ENCODE results near the gene MROH2A.

Gene MROH2A

GRCh38 chr2:233799087-233799665, 21.0 kb downstream of the MROH2A start:
- Histone ChIP-seq H3K9me3 (ENCODE audit: control insufficient read depth, low read length) (no peaks in the 10 kb centered on the region), H3K27ac (ENCODE audit: insufficient read depth, low read length, poor library complexity, severe bottlenecking) (no peak overlapping the region), H3K4me1 (ENCODE audit: control insufficient read depth, insufficient read depth, low read length, poor library complexity, severe bottlenecking) (no peaks in the 10 kb centered on the region), H3K36me3 (ENCODE audit: control insufficient read depth, insufficient read depth, low read length) (no peaks in the 10 kb centered on the region), H3K27me3 (replicated peaks; ENCODE audit: control insufficient read depth, insufficient read depth, low read length, poor library complexity, severe bottlenecking) (no peaks in the 10 kb centered on the region), H3K4me3 (ENCODE audit: insufficient read depth, low read depth, low read length, poor library complexity, severe bottlenecking) (no peak overlapping the region)
- no peak for DNase-seq

DNA sequence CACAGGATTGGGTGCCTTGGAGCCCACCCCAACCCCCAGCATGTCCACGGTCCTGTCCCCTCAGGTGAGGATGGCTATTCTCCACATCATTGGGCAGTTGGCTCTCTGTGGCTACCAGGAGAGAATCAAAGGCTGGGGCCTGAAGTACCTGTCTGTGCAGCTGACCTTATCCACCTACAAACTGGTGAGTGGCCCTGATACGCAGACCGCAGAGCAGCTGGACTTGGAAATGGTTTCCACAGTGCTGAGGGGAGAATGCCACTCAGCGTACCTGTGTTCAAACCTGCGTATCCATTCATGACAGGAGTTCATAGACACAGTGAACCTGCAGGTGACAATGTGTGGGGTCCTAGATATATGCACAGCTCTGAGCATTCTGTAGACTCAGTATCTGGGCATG, 21.6 kb downstream of the MROH2A start:
- Histone ChIP-seq H3K4me3 (ENCODE audit: insufficient read depth, low read depth, low read length, poor library complexity, severe bottlenecking) (no peak overlapping the region), H3K4me1 (ENCODE audit: control insufficient read depth, insufficient read depth, low read length, poor library complexity, severe bottlenecking) (no peaks in the 10 kb centered on the region), H3K36me3 (ENCODE audit: control insufficient read depth, insufficient read depth, low read length) (no peaks in the 10 kb centered on the region), H3K9me3 (ENCODE audit: control insufficient read depth, low read length) (no peaks in the 10 kb centered on the region), H3K27me3 (replicated peaks; ENCODE audit: control insufficient read depth, insufficient read depth, low read length, poor library complexity, severe bottlenecking) (no peaks in the 10 kb centered on the region), H3K27ac (ENCODE audit: insufficient read depth, low read length, poor library complexity, severe bottlenecking) (no peak overlapping the region)
- no peak for DNase-seq

GRCh38 chr2:233800208-233800607, 22.1 kb downstream of the MROH2A start:
- Histone ChIP-seq H3K9me3 (ENCODE audit: control insufficient read depth, low read length) (no peaks in the 10 kb centered on the region), H3K27ac (ENCODE audit: insufficient read depth, low read length, poor library complexity, severe bottlenecking) (no peak overlapping the region), H3K27me3 (replicated peaks; ENCODE audit: control insufficient read depth, insufficient read depth, low read length, poor library complexity, severe bottlenecking) (no peaks in the 10 kb centered on the region), H3K36me3 (ENCODE audit: control insufficient read depth, insufficient read depth, low read length) (no peaks in the 10 kb centered on the region), H3K4me1 (ENCODE audit: control insufficient read depth, insufficient read depth, low read length, poor library complexity, severe bottlenecking) (no peaks in the 10 kb centered on the region), H3K4me3 (ENCODE audit: insufficient read depth, low read depth, low read length, poor library complexity, severe bottlenecking) (no peak overlapping the region)
- DNase-seq, result no peak

- Histone ChIP-seq H3K27ac (ENCODE audit: insufficient read depth, low read length, poor library complexity, severe bottlenecking) (no peak overlapping the region), H3K36me3 (ENCODE audit: control insufficient read depth, insufficient read depth, low read length) (no peaks in the 10 kb centered on the region), H3K27me3 (replicated peaks; ENCODE audit: control insufficient read depth, insufficient read depth, low read length, poor library complexity, severe bottlenecking) (no peaks in the 10 kb centered on the region), H3K9me3 (ENCODE audit: control insufficient read depth, low read length) (no peaks in the 10 kb centered on the region), H3K4me3 (ENCODE audit: insufficient read depth, low read depth, low read length, poor library complexity, severe bottlenecking) (no peak overlapping the region), H3K4me1 (ENCODE audit: control insufficient read depth, insufficient read depth, low read length, poor library complexity, severe bottlenecking) (no peaks in the 10 kb centered on the region)
- no peak for DNase-seq
These were observed 23.4 kb downstream of the MROH2A start for GRCh38 chr2:233801357-233802131.

DNA sequence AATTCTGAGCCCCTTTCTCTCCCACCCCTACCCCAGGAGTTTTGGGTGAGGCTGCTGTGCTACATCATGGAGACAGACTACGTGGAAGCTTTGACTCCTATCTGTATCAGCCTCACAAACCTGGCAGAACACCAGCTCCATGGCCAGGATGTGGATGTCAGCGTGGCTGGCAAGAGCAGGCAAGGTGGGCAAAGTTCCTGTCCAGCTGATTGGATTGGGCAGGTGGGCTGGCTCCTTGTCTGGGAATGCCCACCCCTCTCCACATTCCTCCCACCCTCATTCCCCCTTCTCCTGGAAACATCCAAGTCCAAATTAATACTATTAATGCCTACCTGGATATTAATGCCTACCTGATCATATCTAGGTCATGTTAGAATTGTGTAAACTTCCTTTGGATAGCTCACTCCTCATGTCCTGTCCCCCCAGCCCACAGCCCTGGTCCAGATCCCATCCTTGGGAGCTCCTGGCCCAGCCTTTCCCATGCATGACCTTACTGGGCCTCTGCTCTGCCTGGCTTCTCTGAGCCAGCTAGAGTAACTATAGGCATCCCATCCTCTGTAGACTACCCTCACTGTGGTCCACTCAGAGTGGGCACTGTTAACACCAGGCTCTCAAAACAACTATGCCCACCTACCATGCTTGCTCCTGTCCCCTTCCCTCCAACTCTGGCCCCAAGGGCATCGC, 24.1 kb downstream of the MROH2A start:
- DNase-seq, result no peak
- no peaks in the 10 kb centered on the region for H3K9me3 ChIP-seq (ENCODE audit: control insufficient read depth, low read length)
- H3K27me3 ChIP-seq (replicated peaks; ENCODE audit: control insufficient read depth, insufficient read depth, low read length, poor library complexity, severe bottlenecking), result no peaks in the 10 kb centered on the region
- H3K27ac ChIP-seq (ENCODE audit: insufficient read depth, low read length, poor library complexity, severe bottlenecking), result no peak overlapping the region
- no peaks in the 10 kb centered on the region for H3K36me3 ChIP-seq (ENCODE audit: control insufficient read depth, insufficient read depth, low read length)
- H3K4me3 ChIP-seq (ENCODE audit: insufficient read depth, low read depth, low read length, poor library complexity, severe bottlenecking), result no peak overlapping the region
- no peaks in the 10 kb centered on the region for H3K4me1 ChIP-seq (ENCODE audit: control insufficient read depth, insufficient read depth, low read length, poor library complexity, severe bottlenecking)

DNA sequence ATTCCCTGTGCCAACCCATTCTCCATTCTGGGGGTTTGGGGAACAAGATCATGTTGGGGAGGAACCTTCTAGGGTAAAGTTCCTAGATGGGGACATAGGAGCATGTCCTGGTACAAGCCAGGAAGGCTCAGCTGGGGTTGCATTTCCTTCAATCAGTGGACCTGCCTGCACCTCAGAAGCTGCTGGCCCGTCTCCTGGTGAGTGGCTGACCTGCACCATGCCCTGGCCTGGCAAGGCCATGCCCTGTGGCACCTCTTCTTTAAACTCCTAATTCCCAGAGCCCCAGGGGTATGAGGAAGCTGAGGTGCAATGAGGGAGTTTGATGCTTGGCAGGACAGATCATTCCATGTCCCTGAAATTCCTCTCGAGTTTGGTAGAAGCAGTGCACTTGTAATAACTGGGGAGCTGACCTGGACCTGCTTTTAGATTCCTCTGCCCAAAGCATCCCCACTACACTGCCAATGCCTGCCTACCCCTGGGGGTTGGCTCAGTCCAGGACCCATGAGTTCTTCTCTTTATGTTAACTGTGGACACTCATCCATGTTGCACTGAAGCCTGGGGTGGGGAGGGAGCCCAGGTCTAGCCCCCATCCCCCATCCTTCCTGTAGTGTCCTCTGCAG, 25.3 kb downstream of the MROH2A start:
- H3K9me3 ChIP-seq (ENCODE audit: control insufficient read depth, low read length), result no peaks in the 10 kb centered on the region
- no peak for DNase-seq
- H3K36me3 ChIP-seq (ENCODE audit: control insufficient read depth, insufficient read depth, low read length), result no peaks in the 10 kb centered on the region
- H3K4me3 ChIP-seq (ENCODE audit: insufficient read depth, low read depth, low read length, poor library complexity, severe bottlenecking), result no peak overlapping the region
- H3K27ac ChIP-seq (ENCODE audit: insufficient read depth, low read length, poor library complexity, severe bottlenecking), result no peak overlapping the region
- no peaks in the 10 kb centered on the region for H3K4me1 ChIP-seq (ENCODE audit: control insufficient read depth, insufficient read depth, low read length, poor library complexity, severe bottlenecking)
- no peaks in the 10 kb centered on the region for H3K27me3 ChIP-seq (replicated peaks; ENCODE audit: control insufficient read depth, insufficient read depth, low read length, poor library complexity, severe bottlenecking)

DNA sequence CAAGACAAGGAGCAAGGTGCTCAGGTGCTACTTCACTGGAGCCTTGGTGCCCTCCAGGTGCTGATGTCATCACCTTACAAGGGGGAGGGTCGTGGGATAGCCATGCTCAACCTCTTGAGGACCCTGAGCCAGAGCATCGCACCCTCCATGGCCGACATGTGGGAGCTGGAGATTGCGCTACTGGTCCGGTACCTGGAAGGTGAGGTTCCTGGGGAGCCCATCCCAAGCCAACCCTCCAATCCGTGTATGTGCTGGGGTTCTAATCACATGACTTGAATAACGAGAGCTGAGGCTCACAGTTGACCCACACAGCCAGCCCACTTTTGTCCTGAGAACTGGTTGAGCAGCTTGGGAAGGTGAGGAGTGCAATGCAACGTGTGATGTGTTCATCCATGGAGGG, 25.9 kb downstream of the MROH2A start:
- Histone ChIP-seq H3K36me3 (ENCODE audit: control insufficient read depth, insufficient read depth, low read length) (no peaks in the 10 kb centered on the region), H3K27me3 (replicated peaks; ENCODE audit: control insufficient read depth, insufficient read depth, low read length, poor library complexity, severe bottlenecking) (no peaks in the 10 kb centered on the region), H3K27ac (ENCODE audit: insufficient read depth, low read length, poor library complexity, severe bottlenecking) (no peak overlapping the region), H3K4me1 (ENCODE audit: control insufficient read depth, insufficient read depth, low read length, poor library complexity, severe bottlenecking) (no peaks in the 10 kb centered on the region), H3K9me3 (ENCODE audit: control insufficient read depth, low read length) (no peaks in the 10 kb centered on the region), H3K4me3 (ENCODE audit: insufficient read depth, low read depth, low read length, poor library complexity, severe bottlenecking) (no peak overlapping the region)
- no peak for DNase-seq

DNA sequence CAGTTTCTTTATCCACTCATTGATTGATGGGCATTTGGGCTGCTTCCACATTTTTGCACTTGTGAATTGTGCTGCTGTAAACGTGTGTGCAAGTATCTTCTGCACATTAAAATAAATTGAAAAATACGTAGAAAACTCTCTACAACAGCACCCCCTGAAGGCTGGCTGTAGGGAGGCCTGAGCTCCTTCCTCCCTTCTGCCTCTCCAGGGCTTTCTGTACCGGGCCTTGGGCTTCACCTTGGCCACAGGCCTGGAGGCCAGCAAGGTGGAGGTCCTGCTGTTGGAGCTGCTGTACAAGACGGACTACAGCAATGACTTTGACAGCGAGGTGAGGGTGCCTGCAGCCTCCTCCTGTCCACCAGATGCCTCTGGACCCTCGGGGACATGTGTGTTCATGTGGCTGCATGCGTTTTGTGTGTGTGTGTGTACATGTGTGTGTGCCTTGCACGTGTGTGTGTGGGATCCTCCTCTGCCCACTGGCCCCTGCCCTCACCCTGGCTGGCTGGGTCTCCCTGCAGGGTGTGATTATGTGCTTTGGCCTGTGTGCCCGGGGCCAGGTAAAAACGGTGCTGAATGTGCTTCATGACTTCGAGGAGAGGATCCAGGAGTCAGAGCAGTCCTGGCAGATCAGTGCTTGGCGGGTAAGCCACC, 29.2 kb downstream of the MROH2A start:
- Histone ChIP-seq H3K27me3 (replicated peaks; ENCODE audit: control insufficient read depth, insufficient read depth, low read length, poor library complexity, severe bottlenecking) (peaks cover 3% of the 10 kb centered on the region), H3K4me1 (ENCODE audit: control insufficient read depth, insufficient read depth, low read length, poor library complexity, severe bottlenecking) (no peaks in the 10 kb centered on the region), H3K36me3 (ENCODE audit: control insufficient read depth, insufficient read depth, low read length) (no peaks in the 10 kb centered on the region), H3K27ac (ENCODE audit: insufficient read depth, low read length, poor library complexity, severe bottlenecking) (no peak overlapping the region), H3K4me3 (ENCODE audit: insufficient read depth, low read depth, low read length, poor library complexity, severe bottlenecking) (no peak overlapping the region), H3K9me3 (ENCODE audit: control insufficient read depth, low read length) (no peaks in the 10 kb centered on the region)
- no peak for DNase-seq

- Histone ChIP-seq H3K36me3 (ENCODE audit: control insufficient read depth, insufficient read depth, low read length) (no peaks in the 10 kb centered on the region), H3K27ac (ENCODE audit: insufficient read depth, low read length, poor library complexity, severe bottlenecking) (no peak overlapping the region), H3K4me3 (ENCODE audit: insufficient read depth, low read depth, low read length, poor library complexity, severe bottlenecking) (no peak overlapping the region), H3K9me3 (ENCODE audit: control insufficient read depth, low read length) (no peaks in the 10 kb centered on the region), H3K4me1 (ENCODE audit: control insufficient read depth, insufficient read depth, low read length, poor library complexity, severe bottlenecking) (no peaks in the 10 kb centered on the region), H3K27me3 (replicated peaks; ENCODE audit: control insufficient read depth, insufficient read depth, low read length, poor library complexity, severe bottlenecking) (peaks cover 3% of the 10 kb centered on the region)
- no peak for DNase-seq
These were observed 30.1 kb downstream of the MROH2A start for GRCh38 chr2:233807966-233808935.

Measured in effector memory CD4-positive, alpha-beta T cell (primary cell).